T-cell (primary cell): ENCODE measurements around the gene ERVH48-1. TPM values are rescaled to one million over a fixed set of nuclear protein-coding genes. Genes with fewer than 3 reads are reported as not detected.

Experiments used
- ATAC-seq, 4 experiments: fragments of 200-7000 bp in 3 of 4; fragments of 150-1000 bp in 1 of 4; cut with Tn5 transposase; replicated peaks in 1 of 4; 1 replicate in 3 of 4; 2 replicates in 1 of 4; pipeline ENCODE4 v1.10.0; 2021; ENCODE audit warnings: moderate library complexity in 3 of 4, mild to moderate bottlenecking in 2 of 4, moderate number of reproducible peaks in 1 of 4
- CTCF ChIA-PET, 2 donors: fragments of 300-600 bp; sonication (Branson Sonifier 250); formaldehyde crosslinking; loops; one replicate each; lab custom pipeline; 2022; ENCODE audit warnings: antibody characterized with exemption in 2 of 2; lab: Charles Lee
- POLR2A ChIA-PET, 2 donors: fragments of 300-600 bp; sonication (Branson Sonifier 250); formaldehyde crosslinking; loops; one replicate each; lab custom pipeline; 2022; ENCODE audit warnings: antibody characterized with exemption in 2 of 2; lab: Charles Lee
- DNase-seq, 35 experiments: peaks; one replicate each; pipeline versions ENCODE4 v3.0.0 to v3.0.0-alpha.2; 2013 to 2023
- H3K27ac ChIP-seq: one replicate; pipeline ENCODE4 v1.5.1; 2013; ENCODE audit warnings: low read length
- H3K27me3 ChIP-seq, 2 experiments: replicated peaks in 1 of 2; 1 replicate in 1 of 2; 2 replicates in 1 of 2; pipeline versions ENCODE4 v1.6.1 to v1.7.0; 2013; ENCODE audit warnings: low read length in 1 of 2, mixed read lengths in 1 of 2; ENCODE audit not compliant: control insufficient read depth in 2 of 2, insufficient read depth in 2 of 2; ENCODE audit errors: extremely low read depth in 1 of 2
- H3K36me3 ChIP-seq, 2 donors: 1 replicate in 1 of 2; 2 replicates in 1 of 2; pipeline versions ENCODE4 v1.6.1 to v1.7.0; 2013; ENCODE audit warnings: low read length in 1 of 2; ENCODE audit not compliant: control insufficient read depth in 2 of 2, insufficient read depth in 1 of 2; ENCODE audit errors: extremely low read depth in 1 of 2
- H3K4me1 ChIP-seq, 2 experiments: 1 replicate in 1 of 2; 2 replicates in 1 of 2; pipeline versions ENCODE4 v1.6.1 to v1.7.0; 2013; ENCODE audit warnings: low read length in 2 of 2, mixed read lengths in 1 of 2; ENCODE audit not compliant: insufficient read depth in 2 of 2, control insufficient read depth in 1 of 2; ENCODE audit errors: extremely low read depth in 1 of 2
- H3K4me3 ChIP-seq, 2 donors: 1 replicate in 1 of 2; 2 replicates in 1 of 2; pipeline versions ENCODE4 v1.5.1 to v1.7.0; 2013; ENCODE audit warnings: mild to moderate bottlenecking in 2 of 2, low read length in 1 of 2, moderate library complexity in 1 of 2; ENCODE audit not compliant: control insufficient read depth in 1 of 2; ENCODE audit errors: extremely low read depth in 1 of 2
- H3K9me3 ChIP-seq: 2 replicates; pipeline ENCODE4 v1.7.0; 2013
- H3K27ac Mint-ChIP-seq, 2 donors: one replicate each; pipeline ENCODE4 v1.8.0; 2020 to 2021; ENCODE audit warnings: mild to moderate bottlenecking in 2 of 2, mixed read lengths in 2 of 2
- H3K27me3 Mint-ChIP-seq, 2 donors: one replicate each; pipeline ENCODE4 v1.8.0; 2021 to 2022; ENCODE audit warnings: mixed read lengths in 2 of 2
- H3K36me3 Mint-ChIP-seq: one replicate; pipeline ENCODE4 v1.8.0; 2021; ENCODE audit warnings: mixed read lengths
- H3K4me1 Mint-ChIP-seq, 3 donors: one replicate each; pipeline ENCODE4 v1.8.0; 2020 to 2022; ENCODE audit warnings: mixed read lengths in 3 of 3, mild to moderate bottlenecking in 1 of 3
- H3K4me3 Mint-ChIP-seq, 3 donors: one replicate each; pipeline ENCODE4 v1.8.0; 2020 to 2022; ENCODE audit warnings: mild to moderate bottlenecking in 3 of 3, mixed read lengths in 3 of 3, moderate library complexity in 3 of 3
- H3K9me3 Mint-ChIP-seq, 3 donors: one replicate each; pipeline ENCODE4 v1.8.0; 2020 to 2022; ENCODE audit warnings: mixed read lengths in 3 of 3
- WGBS: methylation state at CpG from one replicate; pipeline ENCODE4 v1.1.5; 2013; ENCODE audit warnings: missing lambda C conversion rate; ENCODE audit not compliant: insufficient coverage; 5-methylcytosine and 5-hydroxymethylcytosine counted together
- total RNA-seq, 35 experiments: library from RNA in 6 of 35; stranded (reverse) in 6 of 35; fragments of 120-200 nt in 1 of 35; gene quantifications; one replicate each; pipeline versions ENCODE4 v1.2.1 to v1.2.4 and lab custom pipeline; 2013 to 2026

ERVH48-1 gene
- total RNA-seq (1 to 10 TPM in 2 of 5 donors, under 1 TPM in 3; 0.21 to 1.2 (median 0.90) TPM), total RNA-seq (lab: John Stamatoyannopoulos, UW) (0 to 3.4 (median 0.18) reads per million in 29 experiments)
- 0.24 TPM for total RNA-seq (2013)

GRCh38 chr21:42925114-42925926 lies at the start of gene ERVH48-1:
TSS of gene ERVH48-1 (minus strand) at chr21:42925630. CDS start at chr21:42919006, 6,624 bp downstream.
- Histone ChIP-seq H3K4me3 (peak within 1 kb of the TSS in 1 of 2 donors; percentile 46), H3K4me1 (peaks cover 7 to 25% of the 10 kb centered on the region in 2 experiments), H3K27ac (no peak within 1 kb of the TSS), H3K36me3 (peaks cover 0 to 4% of the 10 kb centered on the region in 2 donors), H3K27me3 (no peaks in the 10 kb centered on the region), H3K9me3 (no peaks in the 10 kb centered on the region)
- 84% methylated on average over 27 of the region's 29 CpGs for WGBS
- ATAC-seq (peak; percentile 30 to 85 (median 48)), DNase-seq (peak in 31 of 35 experiments; percentile 3 to 65 (median 25))
- Mint-ChIP-seq H3K4me1 (peaks cover 15 to 21% (median 18%) of the 10 kb centered on the region in 3 donors), H3K4me3 (no peak within 1 kb of the TSS), H3K36me3 (no peaks in the 10 kb centered on the region), H3K9me3 (no peaks in the 10 kb centered on the region), H3K27ac (peak within 1 kb of the TSS; percentile 39 to 49), H3K27me3 (no peaks in the 10 kb centered on the region)
- ChIA-PET CTCF (interaction anchor here in 1 of 2 donors (0.6 kb wide), 1 partner anchor 396 kb away, joined by 3 read pairs; no protein-coding TSS in a partner anchor), POLR2A (no interaction called here)

- Histone ChIP-seq H3K36me3 (no peaks in the 10 kb centered on the region), H3K27me3 (no peaks in the 10 kb centered on the region), H3K4me1 (peaks cover 13 to 18% of the 10 kb centered on the region in 2 experiments), H3K9me3 (no peaks in the 10 kb centered on the region), H3K4me3 (peak within 1 kb of the TSS; percentile 76 to 77), H3K27ac (peak within 1 kb of the TSS; percentile 92)
- ATAC-seq (peak; percentile 85 to 87 (median 86)), DNase-seq (peak; percentile 97 to 100 (median 99))
- H3K4me3 Mint-ChIP-seq, result peak within 1 kb of the TSS; percentile 87 to 88 (median 88)
- H3K9me3 Mint-ChIP-seq, result no peaks in the 10 kb centered on the region
- H3K4me1 Mint-ChIP-seq, result peaks cover 29 to 31% (median 30%) of the 10 kb centered on the region in 3 donors
- POLR2A ChIA-PET, result interaction anchor here in 1 of 2 donors (0.6 to 0.7 kb wide), 3 partner anchors 80 to 1039 kb away, joined by 9 to 13 read pairs (median 10); no protein-coding TSS in a partner anchor
- WGBS, result under 1% methylated on average over 77 of the region's 106 CpGs
- peak within 1 kb of the TSS; percentile 89 to 92 for H3K27ac Mint-ChIP-seq
- H3K27me3 Mint-ChIP-seq, result no peaks in the 10 kb centered on the region
- H3K36me3 Mint-ChIP-seq, result peaks cover 5% of the 10 kb centered on the region
- CTCF ChIA-PET, result interaction anchor here (0.7 kb wide), 2 partner anchors 1089 to 1849 kb away, joined by 3 to 4 read pairs; no protein-coding TSS in a partner anchor
Measured at GRCh38 chr21:42973991-42974831, 48.8 kb upstream of the ERVH48-1 start, which contains the start of gene PKNOX1. TSS of gene PKNOX1 (plus strand) at chr21:42974562. CDS start at chr21:43004382, 29,820 bp downstream.

GRCh38 chr21:42973309-42973990 lies 48.0 kb upstream of the ERVH48-1 start:
- CTCF ChIA-PET, result interaction anchor here (0.7 kb wide), 2 partner anchors 1090 to 1849 kb away, joined by 3 to 4 read pairs; no protein-coding TSS in a partner anchor
- ATAC-seq, result no peak
- peak overlapping the region; percentile 69 to 76 for H3K4me3 ChIP-seq

GRCh38 chr21:42971897-42972275 lies 46.5 kb upstream of the ERVH48-1 start:
- WGBS, result 88% methylated on average over 3 of the region's 3 CpGs
- no peaks in the 10 kb centered on the region for H3K9me3 Mint-ChIP-seq
- no peaks in the 10 kb centered on the region for H3K27me3 Mint-ChIP-seq
- H3K27ac Mint-ChIP-seq, result no peak overlapping the region
- H3K9me3 ChIP-seq, result no peaks in the 10 kb centered on the region
- H3K27me3 ChIP-seq, result no peaks in the 10 kb centered on the region
- no peak overlapping the region for H3K4me3 ChIP-seq
- H3K4me3 Mint-ChIP-seq, result no peak overlapping the region
- CTCF ChIA-PET, result no interaction called here
- ATAC-seq (no peak), DNase-seq (no peak)
- no peaks in the 10 kb centered on the region for H3K36me3 ChIP-seq
- no peaks in the 10 kb centered on the region for H3K36me3 Mint-ChIP-seq
- H3K4me1 Mint-ChIP-seq, result peaks cover 12 to 19% (median 17%) of the 10 kb centered on the region in 3 donors
- H3K4me1 ChIP-seq, result peaks cover 13 to 18% of the 10 kb centered on the region in 2 experiments
- no peak overlapping the region for H3K27ac ChIP-seq
- POLR2A ChIA-PET, result no interaction called here

More at GRCh38 chr21:42973309-42973990, 48.0 kb upstream of the ERVH48-1 start:
- H3K27ac Mint-ChIP-seq, result peak overlapping the region; percentile 89 to 91
- POLR2A ChIA-PET, result interaction anchor here in 1 of 2 donors (0.6 to 0.7 kb wide), 3 partner anchors 79 to 1040 kb away, joined by 9 to 13 read pairs (median 10); no protein-coding TSS in a partner anchor
- H3K27me3 Mint-ChIP-seq, result no peaks in the 10 kb centered on the region
- peaks cover 13 to 18% of the 10 kb centered on the region in 2 experiments for H3K4me1 ChIP-seq
- DNase-seq, result peak in 2 of 35 experiments; percentile 1 to 7
- H3K36me3 Mint-ChIP-seq, result no peaks in the 10 kb centered on the region
- H3K36me3 ChIP-seq, result no peaks in the 10 kb centered on the region
- H3K27ac ChIP-seq, result peak overlapping the region; percentile 92
- WGBS, result 62% methylated on average over 18 of the region's 19 CpGs
- no peaks in the 10 kb centered on the region for H3K9me3 Mint-ChIP-seq
- H3K9me3 ChIP-seq, result no peaks in the 10 kb centered on the region
- H3K27me3 ChIP-seq, result no peaks in the 10 kb centered on the region
- peak overlapping the region; percentile 69 to 73 (median 72) for H3K4me3 Mint-ChIP-seq
- H3K4me1 Mint-ChIP-seq, result peaks cover 24 to 28% (median 26%) of the 10 kb centered on the region in 3 donors

GRCh38 chr21:42970946-42971653 lies 45.7 kb upstream of the ERVH48-1 start:
- ChIA-PET CTCF (no interaction called here), POLR2A (no interaction called here)
- H3K4me1 ChIP-seq, result peaks cover 12 to 18% of the 10 kb centered on the region in 2 experiments
- WGBS, result no CpG with 5 or more reads among the region's 7 CpGs
- Mint-ChIP-seq H3K27ac (no peak overlapping the region), H3K9me3 (no peaks in the 10 kb centered on the region), H3K4me1 (peaks cover 6 to 11% (median 9%) of the 10 kb centered on the region in 3 donors), H3K36me3 (no peaks in the 10 kb centered on the region), H3K4me3 (no peak overlapping the region), H3K27me3 (no peaks in the 10 kb centered on the region)
- ATAC-seq (no peak), DNase-seq (no peak)
- H3K4me3 ChIP-seq, result no peak overlapping the region
- H3K27ac ChIP-seq, result no peak overlapping the region
- H3K27me3 ChIP-seq, result no peaks in the 10 kb centered on the region
- H3K9me3 ChIP-seq, result no peaks in the 10 kb centered on the region
- H3K36me3 ChIP-seq, result no peaks in the 10 kb centered on the region
